ENCODE data around the gene IGFBP5. TPM values are rescaled to one million over a fixed set of nuclear protein-coding genes. Genes with fewer than 3 reads are reported as not detected.

IGFBP5 gene
- total RNA-seq, 1 donor from 2014 or later, result 169 TPM

DNA sequence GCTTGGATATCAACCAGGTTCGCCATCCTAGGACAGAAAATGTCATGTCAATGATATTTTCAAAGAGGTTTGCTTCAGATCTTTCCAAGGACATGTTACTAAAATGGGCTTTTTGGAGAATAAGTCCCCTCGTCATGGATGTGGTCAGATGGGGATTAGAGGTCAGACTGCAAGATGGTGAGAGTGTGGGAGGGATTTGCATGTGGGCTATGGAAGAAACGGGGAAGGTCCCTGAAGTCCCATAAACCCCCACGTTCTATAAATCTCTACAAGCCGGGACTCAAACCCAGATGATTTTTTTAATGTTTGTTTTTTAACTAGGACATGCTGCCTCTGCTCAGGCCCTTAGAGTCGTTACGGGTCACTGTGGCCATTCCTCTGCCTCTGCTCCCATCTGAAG is 37.7 kb upstream of the IGFBP5 start:
- no peak for TF ChIP-seq CTCF (IDR thresholded peaks at IDR 0.05)
- DNase-seq, result no peak
- no peak overlapping the region for H3K27ac ChIP-seq
- H3K9me3 ChIP-seq, result no peaks in the 10 kb centered on the region
- H3K27me3 ChIP-seq, result no peaks in the 10 kb centered on the region
- no peak overlapping the region for H3K4me3 ChIP-seq
- intact Hi-C loops (cut with DNase I), result no loop called here
- H3K4me1 ChIP-seq, result no peaks in the 10 kb centered on the region
- no peak for ATAC-seq
- H3K36me3 ChIP-seq, result no peaks in the 10 kb centered on the region

DNA sequence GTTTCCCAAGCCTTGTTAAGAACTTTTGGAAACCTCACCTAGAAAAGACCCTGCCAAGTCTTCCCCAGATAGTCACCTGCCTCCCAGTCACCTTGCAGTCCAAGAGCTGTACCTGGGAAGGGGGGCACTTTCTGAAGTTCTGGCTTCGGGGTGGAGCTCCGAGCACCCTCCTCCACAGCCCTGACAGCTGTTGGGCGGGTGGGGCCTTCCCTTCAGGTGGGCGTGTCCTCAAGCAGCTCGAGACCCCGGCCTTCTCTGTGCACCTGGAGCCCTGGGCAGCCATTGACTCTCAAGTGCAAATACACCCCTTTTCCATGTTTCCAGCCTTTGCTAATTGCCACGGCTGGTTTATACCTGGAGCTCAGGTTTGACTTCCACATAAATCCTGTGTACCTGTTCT is 37.0 kb upstream of the IGFBP5 start:
- intact Hi-C loops (cut with DNase I), result no loop called here
- DNase-seq, result no peak
- H3K27me3 ChIP-seq, result no peaks in the 10 kb centered on the region
- H3K27ac ChIP-seq, result no peak overlapping the region
- H3K4me3 ChIP-seq, result no peak overlapping the region
- no peak for ATAC-seq
- H3K4me1 ChIP-seq, result no peaks in the 10 kb centered on the region
- no peaks in the 10 kb centered on the region for H3K9me3 ChIP-seq
- no peak for TF ChIP-seq CTCF (IDR thresholded peaks at IDR 0.05)
- H3K36me3 ChIP-seq, result no peaks in the 10 kb centered on the region

DNA sequence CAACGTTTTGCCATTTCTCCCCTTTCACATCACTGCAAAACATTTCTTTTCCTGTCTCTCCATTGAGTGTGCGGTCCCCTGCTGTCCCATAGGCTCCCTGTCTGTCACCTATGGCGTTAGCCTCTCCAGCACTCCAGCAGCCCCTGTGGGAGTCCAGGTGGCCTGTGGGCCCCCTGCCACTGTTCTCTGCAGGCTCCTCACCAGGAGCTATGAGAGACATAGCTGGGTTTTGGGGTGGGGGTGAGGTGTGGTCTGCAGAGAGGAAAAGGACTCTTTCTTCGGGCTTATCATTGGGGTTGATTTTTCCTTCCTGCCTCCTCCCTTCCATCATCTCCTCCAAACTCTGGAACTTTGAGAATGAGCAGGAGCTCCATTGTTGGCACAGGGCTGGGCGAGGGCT is 36.1 kb upstream of the IGFBP5 start:
- Histone ChIP-seq H3K27me3 (no peaks in the 10 kb centered on the region), H3K36me3 (no peaks in the 10 kb centered on the region), H3K9me3 (no peaks in the 10 kb centered on the region), H3K4me1 (no peaks in the 10 kb centered on the region), H3K4me3 (no peak overlapping the region), H3K27ac (no peak overlapping the region)
- ATAC-seq (no peak), DNase-seq (no peak)
- TF ChIP-seq CTCF (IDR thresholded peaks at IDR 0.05), result no peak
- intact Hi-C loops (cut with DNase I), result no loop called here

DNA sequence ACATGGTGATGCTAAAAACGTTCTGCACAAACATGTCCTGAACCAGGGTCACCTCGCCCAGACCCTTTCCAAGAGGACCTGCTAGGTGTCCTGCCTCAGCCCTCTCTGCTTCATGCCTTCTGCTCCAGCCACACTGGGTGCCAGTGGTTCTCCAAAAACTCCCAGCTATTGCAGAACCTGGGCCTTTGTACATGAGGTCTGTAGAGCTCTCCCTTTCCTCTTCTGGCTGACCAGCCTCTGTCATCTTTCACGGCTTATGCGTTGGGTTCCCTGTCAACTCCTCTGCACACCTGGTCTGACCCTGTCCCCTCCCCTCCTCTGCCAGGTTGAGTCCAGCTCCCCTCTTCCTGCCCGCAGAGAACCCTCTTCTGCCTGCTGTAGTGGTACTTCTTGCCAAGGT is 35.5 kb upstream of the IGFBP5 start:
- no peak for ATAC-seq
- Histone ChIP-seq H3K4me1 (no peaks in the 10 kb centered on the region), H3K4me3 (no peak overlapping the region), H3K36me3 (no peaks in the 10 kb centered on the region), H3K27me3 (no peaks in the 10 kb centered on the region), H3K9me3 (no peaks in the 10 kb centered on the region), H3K27ac (no peak overlapping the region)
- DNase-seq, result no peak
- intact Hi-C loops (cut with DNase I), result no loop called here
- no peak for TF ChIP-seq CTCF (IDR thresholded peaks at IDR 0.05)

DNA sequence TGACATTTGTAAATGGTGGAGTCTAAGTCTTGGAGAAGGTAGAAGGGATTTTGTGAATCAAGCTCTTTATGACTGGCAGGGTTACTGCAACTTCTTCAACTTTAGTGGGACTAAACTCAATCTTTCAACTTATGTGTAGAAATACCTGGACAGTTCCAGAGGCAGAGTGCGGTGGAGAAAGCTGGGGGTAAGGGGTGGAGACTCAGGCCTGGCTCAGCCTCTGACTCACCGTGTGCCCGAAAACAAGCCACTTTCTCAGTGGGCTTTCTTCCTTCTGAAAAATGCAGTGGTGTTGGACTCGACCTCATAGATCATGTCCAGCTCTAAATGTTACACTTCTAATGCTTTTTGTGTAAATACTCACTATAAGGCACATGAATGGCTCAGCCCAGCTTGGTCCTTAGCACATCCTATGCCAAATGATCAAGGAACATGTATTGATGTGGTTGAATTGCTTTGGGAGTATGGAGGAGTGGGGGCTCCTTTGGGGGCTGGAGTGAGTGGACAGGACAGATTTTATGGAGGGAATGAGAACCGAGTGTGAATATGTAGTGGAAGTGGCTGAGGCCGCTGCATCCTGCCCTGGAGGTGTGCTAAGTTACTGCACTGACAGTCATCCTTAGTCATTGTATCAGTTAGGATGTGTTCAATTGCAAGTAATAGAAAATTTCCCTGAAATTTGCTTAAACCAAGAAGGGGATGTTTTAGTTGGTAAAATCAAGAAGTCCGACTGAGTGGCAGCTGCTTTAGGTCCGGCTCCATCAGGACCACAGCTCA is 32.2 kb upstream of the IGFBP5 start:
- H3K4me3 ChIP-seq, result no peak overlapping the region
- TF ChIP-seq CTCF (IDR thresholded peaks at IDR 0.05), result no peak
- DNase-seq (no peak), ATAC-seq (no peak)
- no peak overlapping the region for H3K27ac ChIP-seq
- intact Hi-C loops (cut with DNase I), result no loop called here
- no peaks in the 10 kb centered on the region for H3K4me1 ChIP-seq
- H3K27me3 ChIP-seq, result no peaks in the 10 kb centered on the region
- no peaks in the 10 kb centered on the region for H3K9me3 ChIP-seq
- H3K36me3 ChIP-seq, result no peaks in the 10 kb centered on the region

DNA sequence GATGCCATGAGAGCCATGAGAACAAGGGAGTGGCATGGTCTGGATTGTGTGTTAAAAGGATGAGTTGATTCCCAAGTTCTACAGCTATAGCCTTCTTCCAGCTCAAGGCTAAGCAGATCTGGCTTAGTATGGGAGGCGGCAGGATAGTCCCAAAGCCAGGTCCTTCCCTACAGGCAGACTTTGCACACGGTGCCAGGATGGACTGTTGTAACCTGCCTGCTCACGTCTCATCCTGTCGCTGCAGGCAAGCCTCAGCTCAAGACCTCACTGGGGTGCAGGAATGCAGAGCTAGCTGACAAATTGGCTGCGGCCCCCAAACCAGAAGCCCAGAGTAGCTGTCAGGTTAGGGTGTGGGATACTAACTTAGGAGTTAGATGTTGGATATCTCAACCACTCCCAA is 28.8 kb upstream of the IGFBP5 start:
- intact Hi-C loops (cut with DNase I), result no loop called here
- Histone ChIP-seq H3K27me3 (no peaks in the 10 kb centered on the region), H3K4me1 (no peaks in the 10 kb centered on the region), H3K27ac (no peak overlapping the region), H3K36me3 (no peaks in the 10 kb centered on the region), H3K4me3 (no peak overlapping the region), H3K9me3 (no peaks in the 10 kb centered on the region)
- DNase-seq, result no peak
- no peak for ATAC-seq
- TF ChIP-seq CTCF (IDR thresholded peaks at IDR 0.05), result no peak
